Measurements from ENCODE around the gene NCKAP1.
"Not testable (repeated sequence)": the region's sequence is repeated elsewhere in the genome, so short reads cannot be mapped to it uniquely, and the experiment has no call there.

GRCh38 chr2:183047486-183048125, 9.3 kb upstream of the NCKAP1 start:
- TF ChIP-seq, protein P1, sequence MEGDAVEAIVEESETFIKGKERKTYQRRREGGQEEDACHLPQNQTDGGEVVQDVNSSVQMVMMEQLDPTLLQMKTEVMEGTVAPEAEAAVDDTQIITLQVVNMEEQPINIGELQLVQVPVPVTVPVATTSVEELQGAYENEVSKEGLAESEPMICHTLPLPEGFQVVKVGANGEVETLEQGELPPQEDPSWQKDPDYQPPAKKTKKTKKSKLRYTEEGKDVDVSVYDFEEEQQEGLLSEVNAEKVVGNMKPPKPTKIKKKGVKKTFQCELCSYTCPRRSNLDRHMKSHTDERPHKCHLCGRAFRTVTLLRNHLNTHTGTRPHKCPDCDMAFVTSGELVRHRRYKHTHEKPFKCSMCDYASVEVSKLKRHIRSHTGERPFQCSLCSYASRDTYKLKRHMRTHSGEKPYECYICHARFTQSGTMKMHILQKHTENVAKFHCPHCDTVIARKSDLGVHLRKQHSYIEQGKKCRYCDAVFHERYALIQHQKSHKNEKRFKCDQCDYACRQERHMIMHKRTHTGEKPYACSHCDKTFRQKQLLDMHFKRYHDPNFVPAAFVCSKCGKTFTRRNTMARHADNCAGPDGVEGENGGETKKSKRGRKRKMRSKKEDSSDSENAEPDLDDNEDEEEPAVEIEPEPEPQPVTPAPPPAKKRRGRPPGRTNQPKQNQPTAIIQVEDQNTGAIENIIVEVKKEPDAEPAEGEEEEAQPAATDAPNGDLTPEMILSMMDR (IDR thresholded peaks at IDR 0.05) = not testable (repeated sequence)
- TF ChIP-seq ELF4, CBFB (CRISPR knock-in tag; IDR thresholded peaks at IDR 0.05; ENCODE audit: low read depth): not testable (repeated sequence)

Measured in WTC11 (cell line).